HG03432 (cell line): ENCODE results near the gene PPM1L.
"Not testable (repeated sequence)": the region's sequence is repeated elsewhere in the genome, so short reads cannot be mapped to it uniquely, and the experiment has no call there.

Source experiments
- ATAC-seq: cut with Tn5 transposase; IDR thresholded peaks from one replicate; pipeline ENCODE4 v1.9.1; 2021; ENCODE audit warnings: mild to moderate bottlenecking, moderate library complexity; ENCODE audit not compliant: unreplicated experiment

The PPM1L gene

DNA sequence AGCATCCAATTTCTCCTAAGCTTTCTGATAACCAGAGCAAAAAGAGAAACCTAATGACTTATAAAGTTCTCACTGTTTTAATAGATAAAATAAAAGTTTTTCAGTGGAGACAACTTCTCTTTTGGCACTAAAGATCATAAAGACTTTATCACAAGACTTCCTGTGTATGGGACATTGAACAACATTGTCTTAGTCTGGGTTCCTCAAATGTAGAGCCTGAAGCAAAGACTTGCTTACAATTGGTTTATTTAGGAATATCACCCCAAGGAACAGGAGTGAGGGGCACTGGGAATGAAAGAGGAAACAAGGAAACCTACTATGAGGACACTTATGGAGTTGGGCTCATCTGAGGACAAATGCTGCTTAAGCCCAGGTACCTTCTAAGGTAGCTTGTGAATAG lies 221.7 kb downstream of the PPM1L start:
- no peak for ATAC-seq

DNA sequence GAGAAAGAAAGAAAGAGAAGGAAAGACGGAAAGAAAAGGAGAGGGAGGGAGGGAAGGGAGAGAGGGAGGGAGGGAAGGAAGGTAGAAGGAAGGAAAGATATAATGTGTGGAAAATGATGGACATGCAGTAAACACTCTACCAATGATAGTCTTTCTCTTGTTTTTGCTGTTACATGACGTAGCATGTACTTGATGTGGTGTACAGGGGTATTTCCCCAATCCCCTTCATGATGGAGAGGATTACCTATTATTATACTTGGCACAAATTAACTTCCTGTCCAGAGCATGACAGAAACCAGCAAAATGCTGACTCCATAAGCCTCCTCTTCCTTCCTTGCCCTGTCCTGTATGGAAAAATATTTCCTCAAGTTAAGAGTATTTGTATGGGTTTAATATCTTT lies 224.7 kb downstream of the PPM1L start:
- peak; percentile 52 for ATAC-seq

DNA sequence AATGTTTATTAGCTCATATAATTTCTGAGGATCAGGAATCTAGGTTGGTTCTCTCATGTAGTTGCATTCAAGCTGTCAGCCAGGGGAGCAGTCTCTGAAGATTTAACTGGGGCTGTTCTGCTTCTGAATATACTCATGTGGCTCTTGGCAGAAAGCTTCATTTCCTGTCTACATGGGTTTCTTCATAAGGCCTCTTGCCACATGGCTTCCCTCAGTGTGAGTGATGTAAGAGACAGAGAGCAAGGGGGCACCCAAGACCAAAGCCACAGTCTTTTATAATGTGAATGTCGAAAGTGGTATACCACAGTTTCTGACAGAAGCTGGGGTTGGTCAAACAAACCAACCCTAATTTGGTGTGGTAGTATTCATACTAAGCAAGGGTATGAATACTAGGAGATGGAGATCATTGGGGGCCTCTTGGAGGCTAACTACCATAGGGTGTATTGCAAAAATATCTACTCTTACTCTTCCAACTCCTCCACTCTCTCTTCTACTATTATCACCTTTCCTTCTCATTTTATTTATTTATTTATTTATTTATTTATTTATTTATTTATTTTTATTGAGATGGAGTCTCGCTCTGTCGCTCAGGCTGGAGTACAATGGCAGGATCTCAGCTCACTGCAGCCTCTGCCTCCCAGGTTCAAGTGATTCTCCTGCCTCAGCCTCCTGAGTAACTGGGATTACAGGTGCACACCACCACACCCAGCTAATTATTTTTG lies 225.3 kb downstream of the PPM1L start:
- peak; percentile 82 for ATAC-seq

DNA sequence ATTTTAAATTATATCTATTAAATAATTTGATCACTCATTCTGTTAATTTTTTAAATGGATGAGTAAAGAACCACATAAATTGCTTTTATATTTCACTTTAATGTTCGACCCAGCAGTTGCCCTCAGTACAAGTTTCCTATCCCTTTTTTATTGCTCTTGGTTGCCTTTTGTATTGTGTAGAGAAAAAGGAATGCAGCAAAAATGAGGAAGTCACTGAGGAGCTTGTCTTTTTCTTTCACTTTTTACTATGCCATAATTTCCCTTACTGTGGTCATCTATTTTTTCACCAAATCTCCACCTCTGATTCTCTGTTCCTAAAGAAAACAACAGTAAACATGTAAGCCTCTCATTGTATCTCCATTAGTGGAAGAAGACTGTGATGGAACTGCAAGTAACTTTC lies 226.5 kb downstream of the PPM1L start:
- peak; percentile 33 for ATAC-seq

DNA sequence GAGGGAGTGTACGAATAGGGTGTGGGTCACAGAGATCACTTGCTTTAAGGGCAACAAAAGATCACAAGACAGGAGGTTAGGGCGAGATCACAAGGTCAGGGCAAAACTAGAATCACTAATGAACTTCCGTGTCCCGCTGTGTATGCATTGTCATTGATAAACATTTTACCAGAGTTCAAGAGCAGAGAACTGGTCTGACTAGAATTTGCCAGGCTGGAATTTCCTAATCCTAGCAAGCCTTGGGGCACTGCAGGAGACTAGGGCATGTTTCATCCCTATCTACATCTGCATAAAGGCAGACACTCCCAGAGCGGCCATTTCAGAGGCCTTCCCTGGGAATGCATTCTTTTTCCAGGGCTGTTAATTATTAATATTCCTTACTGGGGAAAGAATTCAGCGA lies 227.9 kb downstream of the PPM1L start:
- not testable (repeated sequence) for ATAC-seq

DNA sequence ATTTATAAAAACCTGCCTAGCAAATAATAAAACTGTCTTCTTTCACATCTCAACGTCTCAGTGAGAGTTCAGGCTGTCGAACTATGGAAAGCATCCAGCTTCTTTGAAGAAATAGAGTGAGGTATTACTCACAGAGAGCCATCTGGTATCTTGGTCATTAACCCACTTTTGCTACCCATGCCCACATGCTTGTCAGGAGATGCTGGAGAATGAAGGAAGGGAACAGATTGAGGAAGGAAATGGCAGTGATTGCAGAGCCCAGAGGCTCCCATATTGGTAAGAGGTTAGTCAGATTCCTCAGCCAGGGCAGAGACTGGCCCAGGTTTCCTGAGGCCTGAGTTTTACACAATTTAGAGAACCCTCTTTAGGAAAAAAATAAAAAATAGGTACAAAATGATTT lies 230.0 kb downstream of the PPM1L start:
- no peak for ATAC-seq

DNA sequence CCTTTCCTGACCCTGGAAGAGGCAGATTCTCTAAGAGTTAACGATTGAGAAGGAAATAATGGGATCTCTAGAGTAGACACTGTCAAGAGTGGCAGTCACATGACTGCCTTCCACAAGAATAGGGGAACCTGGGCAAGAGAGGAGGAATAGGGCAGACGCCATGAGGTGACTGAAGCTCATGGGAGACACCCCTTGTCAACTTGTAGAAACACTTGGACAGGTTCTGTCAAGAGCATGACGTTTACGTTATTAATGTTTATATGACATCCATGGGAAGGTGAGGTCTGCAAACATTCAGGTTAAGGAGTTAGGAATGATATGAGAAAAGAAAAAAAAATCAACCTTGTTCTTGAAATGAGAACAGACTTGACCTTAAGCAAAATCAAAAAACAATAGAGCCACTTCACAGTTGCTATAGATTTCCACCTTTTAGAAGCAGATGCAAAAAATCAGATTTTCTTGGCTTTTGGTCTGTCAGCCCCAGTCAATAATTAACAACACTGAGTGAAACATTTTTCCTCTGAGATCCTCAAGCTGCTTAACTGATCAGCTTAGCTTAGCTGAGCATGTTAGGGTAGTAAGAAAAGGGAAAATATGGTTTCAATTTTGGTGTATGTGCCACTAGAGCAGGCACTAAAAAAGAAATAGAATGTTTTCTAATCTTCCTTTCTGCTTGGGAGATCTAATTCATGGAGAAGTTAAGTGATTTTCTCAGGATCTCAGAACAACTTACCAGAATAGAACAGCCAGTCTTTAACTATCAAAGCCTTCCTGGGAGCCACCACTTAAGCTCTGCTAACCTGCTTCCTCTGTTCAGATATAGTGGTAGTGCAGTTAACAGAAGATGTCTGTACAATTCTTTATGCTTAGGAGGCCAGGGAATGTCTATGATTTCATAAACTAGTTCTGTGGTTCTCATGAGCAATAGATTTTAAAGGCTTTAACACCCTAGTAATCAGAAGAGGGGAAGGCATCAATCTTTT lies 232.2 kb downstream of the PPM1L start:
- peak; percentile 75 for ATAC-seq

DNA sequence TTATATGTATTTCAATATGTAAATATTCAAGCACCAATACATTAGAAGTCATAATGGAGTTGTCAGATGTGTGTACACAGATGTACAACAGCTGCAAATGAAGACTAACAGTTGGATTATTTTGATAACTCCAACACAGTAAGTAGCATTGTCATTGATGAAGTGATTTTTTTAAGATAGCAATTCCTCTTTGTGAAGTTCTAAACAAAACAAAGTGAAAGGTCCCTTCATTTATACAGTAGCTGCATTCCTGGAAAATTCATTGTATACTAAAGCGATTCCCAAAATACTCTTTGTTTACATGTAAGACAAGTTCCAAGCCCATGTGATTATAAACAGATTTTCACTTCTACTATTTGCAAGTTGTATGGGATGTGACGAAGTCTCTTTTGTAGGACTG lies 234.4 kb downstream of the PPM1L start:
- ATAC-seq = no peak

DNA sequence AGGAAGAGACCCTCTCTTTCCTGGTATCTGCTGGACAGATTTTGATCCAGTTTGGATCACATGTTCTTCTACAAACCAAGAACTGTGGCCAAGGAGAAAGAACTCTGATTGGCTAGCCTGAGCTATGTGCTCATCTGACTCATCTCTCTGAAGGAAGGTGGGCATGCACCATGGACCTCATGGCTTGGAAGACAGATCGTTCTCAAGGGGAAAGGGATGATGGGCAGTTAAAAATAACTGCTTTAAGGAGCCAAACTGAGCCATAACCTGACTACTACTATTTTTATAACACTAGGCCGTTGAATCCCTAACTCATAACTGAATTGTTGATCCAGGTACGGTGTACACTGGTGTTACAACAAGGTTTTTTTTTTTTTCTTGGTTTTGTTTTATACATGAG lies 236.7 kb downstream of the PPM1L start:
- no peak for ATAC-seq

DNA sequence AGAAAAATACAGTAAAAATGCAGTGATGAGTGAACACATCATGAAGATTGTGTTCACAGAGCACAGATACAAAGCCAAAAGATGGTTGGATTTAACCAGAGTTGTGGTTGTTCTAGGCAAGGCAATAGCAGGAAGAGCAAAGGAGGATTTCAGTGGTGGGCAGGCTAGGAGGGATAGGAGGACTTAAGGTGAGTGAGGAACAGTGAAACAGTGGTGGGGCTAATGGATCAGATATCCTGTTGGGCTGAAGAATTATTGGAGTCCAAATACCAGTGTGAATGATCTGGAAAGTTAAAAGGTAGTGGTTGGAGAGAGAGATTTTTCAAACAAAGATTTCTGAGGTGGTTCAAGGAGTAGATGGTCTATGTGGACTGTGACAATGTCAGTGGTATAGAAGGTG lies 240.8 kb downstream of the PPM1L start:
- ATAC-seq = no peak

DNA sequence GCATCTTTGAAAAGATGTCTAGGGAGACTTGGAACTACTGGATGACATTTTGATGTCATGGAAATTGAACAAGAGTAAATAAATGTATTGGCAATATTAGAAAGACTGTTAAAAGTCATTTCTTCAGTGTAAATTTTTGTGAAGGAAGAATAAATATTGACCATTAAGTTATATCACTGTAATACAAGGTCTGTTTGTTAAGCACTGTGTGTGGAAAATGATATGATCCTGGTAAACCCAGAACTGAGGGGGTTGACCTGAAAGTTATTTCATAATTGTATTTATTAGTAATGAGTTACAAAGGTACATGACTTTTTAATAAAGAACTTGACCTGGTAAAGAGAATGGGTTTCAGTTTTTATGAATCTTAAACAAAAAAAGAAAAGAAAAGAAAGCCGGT lies 242.6 kb downstream of the PPM1L start:
- no peak for ATAC-seq

DNA sequence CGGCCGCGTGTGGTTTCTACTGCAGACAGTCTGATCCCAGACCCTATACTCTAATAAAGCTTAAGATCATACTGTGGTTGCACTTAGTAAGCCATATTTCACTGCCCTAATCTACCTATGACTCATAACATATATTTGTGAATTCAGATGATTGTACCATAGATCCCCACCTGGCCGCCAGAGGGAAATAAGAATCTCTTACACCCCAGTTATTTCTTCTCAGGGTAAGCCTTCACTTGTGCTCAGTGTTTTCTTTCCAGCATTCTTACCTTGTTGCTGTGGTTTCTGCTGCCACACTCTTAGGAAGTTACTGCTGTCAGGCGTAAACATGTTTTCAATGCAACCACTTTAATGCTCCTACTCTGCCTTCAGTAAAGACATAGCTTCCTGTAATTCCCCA lies 243.2 kb downstream of the PPM1L start:
- peak; percentile 68 for ATAC-seq

DNA sequence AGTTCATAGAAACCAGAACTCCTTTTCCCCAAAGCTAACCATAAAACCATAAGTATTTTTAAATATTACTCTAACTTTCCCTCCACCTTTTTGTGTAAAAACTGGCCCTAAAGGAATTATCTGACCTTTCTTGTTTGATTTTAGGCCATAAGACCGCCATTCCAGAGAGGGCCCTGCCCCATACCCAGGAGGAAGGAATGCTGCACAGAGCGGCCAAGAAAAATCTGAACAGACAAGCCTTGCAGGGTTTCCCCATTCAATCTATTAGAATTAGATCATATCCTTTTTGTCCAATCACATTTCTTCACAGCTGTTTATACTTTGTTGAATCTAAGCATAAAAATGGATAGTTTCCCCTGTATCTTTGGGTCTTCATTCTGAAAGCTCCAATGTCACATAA lies 252.1 kb downstream of the PPM1L start:
- no peak for ATAC-seq

DNA sequence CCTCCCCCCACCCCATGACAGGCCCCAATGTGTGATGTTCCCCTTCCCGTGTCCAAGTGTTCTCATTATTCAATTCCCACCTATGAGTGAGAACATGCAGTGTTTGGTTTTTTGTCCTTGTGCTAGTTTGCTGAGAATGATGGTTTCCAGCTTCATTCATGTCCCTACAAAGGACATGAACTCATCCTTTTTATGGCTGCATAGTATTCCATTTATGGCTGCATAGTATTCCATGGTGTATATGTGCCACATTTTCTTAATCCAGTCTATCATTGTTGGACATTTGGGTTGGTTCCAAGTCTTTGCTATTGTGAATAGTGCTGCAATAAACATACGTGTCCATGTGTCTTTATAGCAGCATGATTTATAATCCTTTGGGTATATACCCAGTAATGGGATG lies 254.1 kb downstream of the PPM1L start:
- not testable (repeated sequence) for ATAC-seq

DNA sequence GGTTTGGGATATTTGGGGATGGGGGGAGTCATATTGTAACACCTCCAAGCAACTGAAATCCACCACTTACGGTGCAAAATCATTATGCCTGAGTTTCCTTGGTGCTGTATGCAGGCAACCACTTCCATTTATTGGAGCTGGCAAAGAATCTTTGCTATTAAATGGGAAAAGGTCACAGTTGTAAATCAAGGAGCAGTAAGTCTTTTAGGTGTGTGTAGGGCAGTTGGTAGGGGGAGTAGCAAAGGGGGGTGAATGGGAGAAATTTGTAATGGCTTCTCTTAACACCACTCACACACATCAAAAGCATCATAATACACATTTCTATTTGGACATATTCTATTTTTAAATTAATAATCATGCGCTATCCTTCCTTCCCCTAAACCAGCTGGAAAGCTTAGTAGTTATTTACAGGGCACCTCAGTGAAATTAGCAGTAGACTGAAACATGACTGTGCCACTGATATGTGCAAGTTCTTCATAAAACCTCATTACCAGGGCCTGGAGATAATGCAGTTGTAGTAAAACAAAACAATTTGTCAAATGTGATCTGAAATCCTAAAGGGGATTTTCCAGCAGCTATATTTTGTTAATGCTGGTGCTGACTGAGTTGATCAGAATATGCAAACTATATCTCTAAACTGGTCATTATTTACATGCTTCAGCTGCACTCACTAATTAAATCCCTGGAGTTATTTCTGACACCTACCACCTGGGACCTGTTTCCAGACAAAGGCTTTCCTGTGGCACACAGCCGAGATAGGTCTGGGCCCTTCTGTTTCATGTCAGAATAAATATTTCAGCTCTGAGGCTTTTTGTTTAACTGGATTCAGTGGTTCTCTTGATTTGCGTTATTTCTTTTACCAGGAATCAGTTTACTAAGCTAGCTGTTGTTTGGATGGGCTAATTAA lies 259.1 kb downstream of the PPM1L start:
- ATAC-seq = peak; percentile 52

DNA sequence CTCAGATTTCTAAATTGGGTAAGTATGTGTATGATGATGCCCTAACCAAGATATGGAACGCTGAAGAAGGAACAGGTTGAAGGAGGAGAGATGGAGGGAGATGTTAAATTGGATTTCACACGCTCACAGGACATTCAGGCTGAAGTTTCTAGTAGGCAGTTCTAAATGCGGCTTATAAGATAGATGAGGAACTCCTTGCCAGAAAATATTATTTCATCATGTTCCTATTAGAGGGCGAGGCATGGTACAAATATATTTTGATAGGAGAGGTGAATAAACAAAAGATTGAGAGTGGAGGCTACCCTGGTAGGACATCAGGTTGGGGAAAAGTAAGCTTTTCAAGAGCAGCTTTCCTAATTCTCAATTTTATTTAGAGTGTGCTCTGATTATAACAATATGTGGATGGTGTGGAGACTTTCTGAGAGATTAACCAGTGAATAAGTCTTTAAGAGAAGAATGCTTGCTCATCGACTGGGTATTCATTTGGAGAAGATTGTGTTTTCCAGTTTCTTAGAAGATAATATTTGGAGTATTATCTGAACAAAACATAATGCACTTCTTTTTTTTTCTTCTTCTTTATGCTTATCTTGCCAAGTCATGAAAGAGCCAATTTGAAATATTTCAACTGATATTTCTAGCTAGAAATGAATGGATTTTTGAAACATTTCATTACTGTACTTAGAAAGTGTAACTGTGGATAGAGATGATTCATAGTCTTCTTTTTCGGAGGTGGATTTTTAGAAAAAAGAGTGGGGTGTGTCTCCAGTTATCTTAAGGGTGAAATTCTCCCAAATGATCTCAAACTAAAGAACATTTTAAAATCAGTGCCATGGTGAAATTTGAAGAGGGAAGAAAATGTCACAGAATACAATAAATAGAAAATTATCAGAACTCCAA lies 260.6 kb downstream of the PPM1L start:
- ATAC-seq = no peak

DNA sequence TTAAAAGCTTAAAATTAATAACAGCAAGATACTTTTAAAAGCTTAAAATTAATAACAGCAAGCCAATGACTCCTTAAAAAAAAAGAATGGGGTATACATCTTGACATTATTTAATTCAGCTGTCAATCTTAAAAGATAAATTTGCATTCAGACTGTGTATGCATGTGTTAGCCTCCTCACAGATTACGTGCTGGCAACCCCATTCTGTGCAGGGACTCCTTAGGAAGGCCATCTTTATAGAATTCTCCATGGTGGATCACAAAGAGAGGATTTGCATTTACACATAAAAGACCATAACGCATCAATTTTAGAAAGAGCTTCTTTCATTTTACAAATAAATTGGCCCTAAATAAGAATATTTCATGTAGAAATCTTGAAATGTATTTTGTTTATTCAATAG lies 261.9 kb downstream of the PPM1L start:
- ATAC-seq = no peak

DNA sequence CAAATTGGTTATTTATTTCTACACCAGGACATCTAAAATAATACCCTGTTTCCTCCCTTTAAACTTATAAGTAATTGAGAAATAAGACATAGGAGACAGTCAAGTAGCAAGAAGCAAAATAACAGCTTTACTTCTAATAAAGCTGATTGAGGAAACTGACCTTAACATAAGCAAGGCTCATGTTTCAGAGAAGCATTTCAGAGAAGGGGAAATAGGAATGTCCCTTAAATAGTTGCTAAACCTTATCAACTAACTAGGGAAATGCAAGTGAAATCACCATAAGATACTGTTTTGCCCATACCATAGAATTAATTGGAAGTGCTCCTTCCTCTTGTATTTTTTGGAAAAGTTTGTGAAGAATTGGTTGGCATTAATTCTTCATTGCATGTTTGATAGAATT lies 264.2 kb downstream of the PPM1L start:
- ATAC-seq = no peak

DNA sequence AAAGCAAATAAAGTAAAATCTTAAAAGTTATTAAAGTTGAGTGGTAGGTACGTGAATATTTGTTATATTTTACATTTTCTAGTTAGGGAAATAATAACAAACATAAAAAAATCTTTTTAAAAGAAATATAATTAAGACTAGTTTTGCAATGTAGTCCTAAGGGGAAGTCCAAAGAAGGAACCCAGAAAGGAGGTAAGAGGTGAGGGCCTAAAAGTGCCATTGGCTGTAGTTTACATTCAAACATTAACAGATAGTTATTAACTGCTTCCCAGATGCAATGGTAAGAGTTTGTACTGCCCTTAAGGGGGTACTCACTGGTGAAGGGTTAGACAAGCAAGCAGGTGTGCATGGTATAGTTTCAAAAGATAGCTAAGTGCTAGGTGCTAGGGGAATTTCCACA lies 269.9 kb downstream of the PPM1L start:
- no peak for ATAC-seq
